SU-DHL-6 (cell line): ENCODE results near the gene BAHD1.

Experiments used
- CTCF ChIP-seq: fragments of 200-600 bp; sonication (generic); IDR thresholded peaks from one replicate; pipeline ENCODE4 v1.5.1; 2017; ENCODE audit warnings: antibody characterized with exemption, mild to moderate bottlenecking, low read length, moderate library complexity; ENCODE audit not compliant: insufficient read depth, poor library complexity, severe bottlenecking
- EZH2phosphoT487 ChIP-seq: fragments of 200-600 bp; sonication (generic), shearing (Covaris generic); conservative IDR thresholded peaks from 2 replicates; pipeline ENCODE4 v1.6.1; 2018; ENCODE audit warnings: mild to moderate bottlenecking, antibody characterized with exemption, low read length, moderate library complexity, mixed read lengths

GRCh38 chr15:40506964-40507571 is 66.3 kb downstream of the BAHD1 start:
- peak; percentile 19 for TF ChIP-seq CTCF
- TF ChIP-seq EZH2phosphoT487 = no peak
